Measurements from ENCODE around the gene COL8A1. TPM values are rescaled to one million over a fixed set of nuclear protein-coding genes. Genes with fewer than 3 reads are reported as not detected.
"Not testable (repeated sequence)": the region's sequence is repeated elsewhere in the genome, so short reads cannot be mapped to it uniquely, and the experiment has no call there.

COL8A1 gene
- polyA plus RNA-seq, 1 donor: 9.0 TPM

DNA sequence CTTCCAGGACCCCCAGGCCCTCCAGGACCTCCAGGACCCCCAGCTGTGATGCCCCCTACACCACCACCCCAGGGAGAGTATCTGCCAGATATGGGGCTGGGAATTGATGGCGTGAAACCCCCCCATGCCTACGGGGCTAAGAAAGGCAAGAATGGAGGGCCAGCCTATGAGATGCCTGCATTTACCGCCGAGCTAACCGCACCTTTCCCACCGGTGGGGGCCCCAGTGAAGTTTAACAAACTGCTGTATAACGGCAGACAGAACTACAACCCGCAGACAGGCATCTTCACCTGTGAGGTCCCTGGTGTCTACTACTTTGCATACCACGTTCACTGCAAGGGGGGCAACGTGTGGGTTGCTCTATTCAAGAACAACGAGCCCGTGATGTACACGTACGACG is 157.2 kb downstream of the COL8A1 start:
- DNase-seq: no peak

DNA sequence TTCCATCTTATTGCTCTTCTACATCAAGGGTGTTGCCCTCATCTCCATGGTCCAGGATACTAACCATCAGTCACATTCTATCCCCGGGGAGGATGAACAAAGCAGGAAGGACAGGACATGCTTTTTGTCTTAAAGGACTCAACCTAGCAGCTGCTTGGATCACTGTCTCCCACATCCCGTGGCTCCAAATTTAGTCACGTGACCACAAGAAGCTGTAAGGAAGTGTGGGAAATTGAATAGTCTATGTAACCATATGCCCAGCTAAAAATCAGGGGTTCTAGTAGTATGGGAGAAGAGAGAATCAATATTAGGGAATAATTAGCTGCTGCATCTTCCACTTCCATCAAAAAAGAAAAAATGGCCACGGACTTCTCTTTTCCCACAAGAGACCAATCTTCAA is 161.0 kb downstream of the COL8A1 start:
- no peak for DNase-seq

DNA sequence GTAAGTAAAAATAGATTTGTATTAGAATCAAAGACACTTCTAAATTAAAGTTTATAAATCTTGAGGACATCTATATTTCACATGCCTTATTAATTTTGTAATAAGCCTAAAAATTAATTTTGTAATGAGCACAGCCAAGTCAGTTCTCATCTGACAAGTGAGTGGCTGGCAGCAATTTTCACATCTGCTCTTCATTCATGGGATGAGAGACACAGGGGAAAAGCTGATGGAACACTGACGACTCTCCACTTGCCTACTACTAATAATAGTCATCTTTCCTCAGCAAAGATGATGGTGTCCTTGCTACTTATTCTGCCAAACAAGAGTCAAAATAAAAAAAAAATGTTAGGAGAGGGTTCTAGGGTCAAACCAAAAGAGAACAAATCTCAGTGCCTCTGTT is 164.9 kb downstream of the COL8A1 start:
- DNase-seq: no peak

DNA sequence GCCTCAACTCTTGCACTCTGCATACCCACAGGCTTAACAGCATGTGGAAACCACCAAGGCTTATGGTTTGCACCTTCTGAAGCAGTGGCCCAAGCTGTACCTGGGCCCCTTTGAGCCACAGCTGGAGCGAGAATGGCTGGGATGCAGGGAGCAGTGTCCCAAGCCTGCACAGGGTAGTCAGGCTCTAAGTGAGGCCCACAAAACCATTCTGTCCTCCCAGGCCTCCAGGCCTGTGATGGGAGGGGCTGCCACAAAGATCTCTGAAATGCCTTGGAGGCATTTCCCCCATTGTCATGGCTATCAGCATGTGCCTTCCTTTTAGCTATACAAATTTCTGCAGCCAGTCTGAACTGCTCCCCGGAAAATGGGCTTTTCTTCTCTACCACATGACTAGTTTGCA is 166.8 kb downstream of the COL8A1 start:
- DNase-seq: no peak

DNA sequence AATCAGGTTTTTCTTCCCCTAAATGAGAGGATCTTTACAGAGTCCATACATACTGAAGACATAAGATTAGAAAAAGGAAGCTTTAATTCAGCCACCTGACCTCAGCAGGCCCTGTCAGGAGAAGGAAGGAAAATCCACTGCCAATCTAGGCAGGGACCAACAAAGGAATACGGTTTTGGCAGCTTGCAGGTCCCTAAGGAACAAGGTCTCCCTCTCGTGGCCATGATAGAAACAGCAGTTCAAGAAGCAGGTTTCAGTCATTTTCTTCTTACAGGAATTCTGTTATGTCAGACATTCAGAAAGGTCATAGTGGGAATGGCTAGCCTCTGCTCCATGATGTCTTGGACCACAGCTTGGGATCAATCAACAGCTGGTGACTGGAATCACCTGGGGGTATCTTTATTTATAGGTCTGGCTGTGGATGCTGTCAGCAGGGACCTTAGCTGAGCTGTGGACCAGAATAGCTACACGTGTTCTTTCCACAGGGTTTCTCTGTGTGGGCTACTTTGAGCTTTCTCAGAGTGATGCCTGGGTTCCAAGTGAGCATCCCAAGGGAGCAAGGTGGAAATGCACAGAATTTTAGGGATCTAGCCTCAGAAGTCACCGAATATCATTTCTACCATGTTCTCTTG is 169.9 kb downstream of the COL8A1 start:
- peak; percentile 44 for DNase-seq

DNA sequence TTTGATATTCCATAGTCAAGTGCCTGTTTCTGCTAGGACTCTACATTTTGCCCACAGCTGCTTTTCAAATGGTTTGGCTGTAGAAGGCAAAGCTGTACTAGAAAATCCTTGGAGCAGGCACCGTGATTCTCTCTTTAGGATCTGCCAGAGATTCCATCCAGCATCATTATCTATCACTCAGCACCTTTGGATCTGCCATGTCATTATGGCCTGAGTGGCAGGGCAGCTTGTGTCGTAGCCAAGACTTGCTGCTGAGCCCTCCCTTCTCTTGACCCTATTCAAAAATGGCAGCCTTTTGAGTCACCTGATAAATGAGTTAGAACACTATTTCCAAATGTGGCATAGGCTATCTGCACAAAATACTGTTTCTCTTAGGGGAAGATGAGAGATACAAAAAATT is 171.2 kb downstream of the COL8A1 start:
- DNase-seq: no peak

DNA sequence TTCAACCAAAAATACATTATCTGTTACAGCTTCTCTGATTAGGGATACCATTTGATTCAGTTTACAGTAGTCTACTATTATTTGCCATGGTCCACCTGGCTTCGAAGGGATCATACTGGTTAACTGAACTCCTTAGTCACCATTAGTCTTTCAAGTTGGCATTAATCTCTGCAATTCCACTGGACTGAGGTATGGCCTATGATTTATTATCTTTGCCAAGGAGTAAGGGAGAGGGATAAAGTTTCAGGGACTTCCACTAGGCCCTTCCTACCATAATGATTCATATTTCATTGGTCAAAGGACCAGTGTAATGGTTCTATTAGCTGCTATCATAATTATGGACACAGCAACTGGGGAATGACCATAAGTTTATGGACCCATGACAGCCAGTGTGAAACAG is 172.0 kb downstream of the COL8A1 start:
- DNase-seq: no peak

DNA sequence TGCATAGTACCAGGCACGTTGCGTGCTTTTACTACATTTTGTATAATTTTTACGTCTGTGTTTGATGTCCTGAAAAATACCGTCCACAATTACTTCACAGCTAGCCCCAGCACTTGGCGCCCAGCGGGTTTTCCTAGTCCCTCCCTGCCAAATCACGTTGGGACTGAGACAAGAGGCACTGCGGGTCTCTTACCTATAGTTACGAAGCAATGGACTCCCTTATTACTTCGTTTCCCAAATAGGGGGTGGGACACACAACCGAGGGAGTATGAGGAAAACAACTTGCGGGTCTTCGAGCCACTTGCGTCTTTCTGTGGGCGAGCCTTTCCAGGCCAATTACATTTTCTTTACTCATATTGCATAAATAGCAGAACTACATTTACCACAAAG is 178.6 kb downstream of the COL8A1 start:
- DNase-seq: no peak

DNA sequence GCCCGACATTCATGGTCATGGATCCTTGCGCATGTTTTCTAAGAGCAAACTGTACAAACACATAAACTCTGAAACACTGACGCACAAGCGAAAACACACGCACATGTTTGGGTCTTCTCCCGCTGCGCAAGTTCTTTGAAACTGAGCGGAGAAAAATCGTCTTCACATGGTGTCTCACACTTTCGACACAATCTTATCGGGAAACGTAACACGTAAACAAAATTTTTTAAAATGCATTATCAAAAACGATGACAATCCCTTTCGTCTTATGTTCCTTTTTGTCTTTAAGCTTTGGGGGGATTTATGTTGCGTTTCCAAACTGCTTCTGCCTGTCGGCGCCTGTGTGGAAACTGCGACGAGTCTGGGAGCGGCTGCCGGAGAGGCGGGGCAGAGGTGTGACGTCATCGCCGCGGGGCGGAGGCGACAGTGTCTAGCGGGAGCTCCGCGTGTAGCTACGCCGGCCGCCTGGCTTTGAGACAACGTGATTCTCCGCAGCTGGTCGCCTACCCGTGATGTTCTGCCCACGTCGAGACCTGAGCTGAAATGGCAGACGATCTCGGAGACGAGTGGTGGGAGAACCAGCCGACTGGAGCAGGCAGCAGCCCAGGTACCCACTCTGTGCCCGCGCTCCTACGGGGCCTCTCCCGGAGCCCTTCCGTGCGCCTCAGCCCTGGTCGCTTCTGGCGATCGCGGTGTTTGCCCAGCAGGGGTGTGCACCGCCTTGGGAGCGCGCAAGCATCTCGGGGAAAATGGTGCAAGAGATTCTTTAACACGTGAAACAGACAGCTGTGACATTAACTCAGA is 179.2 kb downstream of the COL8A1 start, which contains the start of gene CMSS1:
TSS of gene CMSS1 (plus strand) at position 426 of the 804 bp plus-strand sequence.
- peak; percentile 93 for DNase-seq

DNA sequence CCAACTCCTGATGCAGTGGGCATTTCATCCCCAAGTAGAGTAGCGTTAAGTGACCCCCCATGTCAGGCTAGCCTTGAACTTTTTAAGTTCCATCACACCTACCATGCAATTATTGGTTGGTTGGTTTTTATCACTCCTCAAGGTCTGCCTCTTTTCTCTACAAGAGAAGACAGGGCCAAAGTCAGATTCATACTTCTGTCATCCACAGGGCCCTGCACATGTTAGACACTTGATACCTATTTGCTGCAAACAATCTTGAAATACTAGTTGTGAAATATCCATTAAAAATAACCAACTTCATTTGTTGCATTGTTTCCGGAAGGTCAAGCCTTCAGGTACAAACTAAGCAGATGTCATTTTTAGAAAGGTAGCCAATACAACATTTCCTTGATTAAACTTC is 180.4 kb downstream of the COL8A1 start:
- no peak for DNase-seq

DNA sequence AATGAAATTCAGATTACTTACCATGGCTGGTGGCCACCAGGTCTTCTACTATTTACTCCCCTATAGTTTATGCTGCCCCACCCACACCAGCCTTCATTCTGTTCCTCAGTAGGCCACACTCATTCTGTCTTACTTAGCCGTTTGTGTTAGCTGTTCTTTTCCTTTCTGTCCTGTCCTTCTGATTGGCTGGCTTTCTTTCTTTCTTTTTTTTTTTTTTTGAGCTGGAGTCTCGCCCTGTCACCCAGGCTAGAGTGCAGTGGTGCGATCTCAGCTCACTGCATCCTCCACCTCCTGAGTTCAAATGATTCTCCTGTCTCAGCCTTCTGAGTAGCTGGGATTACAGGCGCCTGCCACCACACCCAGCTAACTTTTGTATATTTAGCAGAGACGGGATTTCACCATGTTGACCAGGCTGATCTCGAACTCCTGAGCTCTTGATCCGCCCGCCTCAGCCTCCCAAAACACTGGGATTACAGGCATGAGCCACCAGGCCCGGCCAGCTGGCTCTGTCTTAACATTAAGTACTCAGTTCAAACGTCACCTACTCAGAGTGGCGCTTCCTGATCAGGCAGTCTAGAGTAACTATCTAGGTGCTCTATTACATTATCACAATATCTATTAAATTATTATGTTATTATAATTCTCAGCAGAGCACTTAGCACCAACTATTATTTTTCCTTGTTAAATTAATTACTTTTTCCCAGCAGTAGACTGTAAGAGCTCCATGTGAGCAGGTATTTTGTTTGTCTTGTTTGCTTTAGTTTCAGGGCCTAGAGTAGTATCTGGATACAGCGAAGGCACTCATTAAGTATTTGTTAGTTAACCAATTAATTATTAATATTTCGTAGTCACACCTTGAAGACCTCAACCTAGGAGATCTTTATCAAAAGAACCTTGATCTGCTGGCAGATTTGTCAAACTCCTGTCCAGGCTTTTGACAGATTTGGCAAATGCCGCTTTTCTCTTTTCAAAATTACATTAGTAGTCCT is 185.6 kb downstream of the COL8A1 start:
- DNase-seq: no peak

DNA sequence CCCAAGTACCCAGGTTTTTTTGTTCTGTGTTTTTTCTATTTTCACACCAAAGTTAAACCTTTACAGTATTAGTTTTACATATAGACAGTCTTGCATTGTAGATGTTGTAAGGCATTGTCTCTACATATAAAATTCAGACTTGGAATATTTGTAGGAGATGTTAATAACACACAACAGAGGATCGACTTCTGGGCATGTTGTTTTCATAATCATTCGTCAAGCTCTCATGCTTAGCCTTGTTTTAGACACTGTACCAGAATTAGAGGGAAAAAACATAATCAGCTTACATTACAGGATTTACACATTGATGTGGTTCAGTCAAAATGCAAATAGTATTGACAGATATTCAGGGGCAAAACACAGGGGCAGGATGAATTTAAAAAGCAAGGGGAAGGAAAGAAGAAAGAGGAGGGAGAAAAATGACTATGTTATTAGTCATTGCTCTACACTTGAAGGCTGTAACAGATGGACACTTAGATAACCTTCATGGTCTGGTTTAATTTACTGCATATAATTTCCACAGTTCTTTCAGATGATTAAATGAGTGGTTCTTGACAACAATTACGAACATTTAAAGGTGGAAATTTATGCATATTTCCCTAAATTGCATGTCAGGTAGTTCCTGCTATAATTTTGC is 186.7 kb downstream of the COL8A1 start:
- DNase-seq: no peak

DNA sequence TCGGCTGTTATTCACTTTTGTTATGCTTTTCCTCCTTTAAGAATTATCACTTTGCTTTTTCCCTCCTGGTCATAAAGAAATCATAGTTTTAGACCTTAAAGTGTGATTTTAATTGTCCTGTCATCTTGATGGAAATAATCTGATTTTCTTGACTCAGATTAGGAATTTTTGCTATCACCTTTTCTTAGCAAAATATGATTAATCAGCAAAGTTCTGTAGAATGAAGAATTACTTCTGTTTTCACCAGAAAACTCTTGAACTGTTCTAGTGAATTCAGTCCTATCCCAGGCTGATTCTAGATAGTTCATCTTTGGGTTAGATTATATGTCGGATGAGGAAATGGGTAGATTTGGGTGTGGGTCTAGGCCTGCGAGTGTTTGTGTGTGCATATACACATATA is 191.4 kb downstream of the COL8A1 start:
- no peak for DNase-seq

DNA sequence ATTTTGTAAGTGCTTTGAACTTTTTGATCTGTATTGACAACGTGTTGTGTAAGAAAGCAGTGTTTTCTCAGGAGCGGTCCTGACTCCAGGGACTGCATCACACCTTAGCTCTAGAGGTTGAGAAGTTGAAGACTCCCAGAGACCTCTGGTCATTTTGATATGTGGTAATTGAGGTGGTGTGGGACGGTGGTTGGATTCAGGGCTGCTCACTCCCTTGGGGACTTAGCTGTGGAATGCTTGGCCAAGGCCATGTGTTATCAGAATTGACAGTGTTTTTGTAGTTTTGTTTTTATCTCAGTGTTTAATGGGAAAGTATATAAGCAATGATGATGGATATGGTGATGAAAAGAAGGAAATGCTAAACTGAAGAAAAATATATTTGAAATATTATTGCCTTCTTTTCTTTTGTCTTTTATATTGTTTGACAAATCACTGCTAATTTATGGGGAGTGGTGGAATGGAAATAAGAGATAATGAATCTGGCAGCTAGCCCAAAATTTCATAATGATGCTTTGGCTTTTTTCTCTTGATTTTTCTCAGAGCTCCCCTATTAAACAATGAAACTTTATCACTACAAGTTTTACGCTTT is 195.3 kb downstream of the COL8A1 start:
- no peak for DNase-seq

DNA sequence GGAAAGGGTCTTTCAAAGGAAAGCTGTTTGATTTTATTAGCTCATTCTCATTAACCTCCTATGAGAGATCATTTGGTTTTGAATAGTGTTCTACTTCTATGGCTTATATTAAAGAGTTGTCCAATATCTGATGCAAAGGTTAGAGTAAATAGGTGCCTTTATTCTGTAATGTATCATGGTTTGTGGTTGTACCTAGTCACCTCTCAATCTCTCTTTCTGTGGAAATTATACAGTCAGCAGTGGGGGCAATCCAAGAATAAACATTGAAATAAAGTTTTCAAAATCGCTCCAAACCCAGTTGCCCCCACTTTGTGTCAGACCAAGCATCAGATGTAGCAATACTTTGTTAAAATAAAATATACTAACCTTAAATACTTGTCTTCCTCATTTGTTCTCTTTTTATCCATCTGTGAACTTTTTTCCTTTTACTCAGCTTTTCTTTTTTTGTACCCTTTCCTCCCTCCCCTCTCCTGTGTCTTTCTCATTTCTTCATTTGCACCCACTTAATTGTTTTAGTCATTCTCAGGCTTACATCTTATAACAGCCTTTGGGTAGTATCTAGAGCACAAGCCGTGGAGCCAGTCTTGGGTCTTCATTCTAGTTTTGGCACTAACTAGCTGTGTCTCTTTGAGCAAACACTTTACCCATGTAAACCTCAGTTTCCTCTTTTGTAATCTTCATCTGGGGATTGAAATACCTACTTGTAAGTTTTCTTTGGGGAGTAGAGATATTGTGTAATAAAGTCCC is 196.0 kb downstream of the COL8A1 start:
- no peak for DNase-seq

DNA sequence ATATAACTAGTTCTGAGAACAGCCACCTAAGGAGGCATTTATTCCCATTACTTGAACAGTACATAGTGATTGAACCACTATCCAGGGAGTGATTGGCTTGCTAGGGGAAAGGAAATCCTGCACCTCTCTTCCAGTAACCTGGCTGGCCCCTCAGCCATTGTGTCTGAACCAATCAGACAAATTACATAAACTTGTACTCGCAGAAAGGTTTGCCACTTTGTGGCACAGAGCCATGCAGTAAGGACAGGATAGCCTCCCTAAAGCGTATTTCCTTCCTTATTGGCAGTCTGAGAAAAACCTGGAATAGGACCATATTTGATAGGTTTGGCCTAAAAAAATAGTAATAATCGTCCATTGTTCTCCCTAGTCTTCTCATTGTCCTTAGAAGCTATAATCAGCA is 198.3 kb downstream of the COL8A1 start:
- no peak for DNase-seq

DNA sequence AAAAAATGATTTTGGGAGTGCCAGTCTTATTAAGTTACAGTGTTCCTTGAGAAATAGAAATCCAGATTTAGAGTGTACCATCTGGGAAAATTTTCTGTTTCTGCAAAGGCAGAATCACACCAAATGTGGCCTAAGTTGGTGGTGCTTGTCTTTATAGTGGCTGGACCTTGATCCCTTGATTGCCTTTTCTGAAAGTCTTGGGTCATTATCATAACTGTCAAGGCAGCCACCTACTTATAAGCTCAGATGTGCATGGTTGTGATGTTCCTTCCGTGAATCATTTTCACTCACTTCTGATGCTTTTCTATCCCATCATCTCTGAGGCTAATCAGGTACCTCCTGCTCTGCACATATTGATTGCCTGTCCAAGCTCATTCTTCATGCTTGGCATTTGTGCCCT is 199.3 kb downstream of the COL8A1 start:
- DNase-seq: no peak

DNA sequence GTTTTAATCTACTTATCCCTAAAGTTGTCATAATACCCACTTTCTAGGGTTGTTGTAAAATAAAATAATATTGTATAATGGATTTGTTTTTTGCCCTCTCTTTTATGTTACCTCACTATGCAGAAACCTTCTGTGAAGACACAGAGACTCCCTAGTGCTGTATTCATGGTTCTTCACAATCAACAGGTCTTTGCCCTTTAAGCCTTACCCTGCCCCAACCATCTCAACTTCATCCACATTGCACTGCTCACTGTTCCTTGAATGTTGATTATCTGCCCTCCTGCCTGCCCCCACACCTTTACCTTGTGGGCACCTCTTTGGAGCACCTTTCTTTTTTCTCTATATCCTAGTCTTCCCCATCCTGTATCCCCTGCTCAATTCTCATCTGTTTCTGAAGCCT is 200.4 kb downstream of the COL8A1 start:
- DNase-seq: no peak

DNA sequence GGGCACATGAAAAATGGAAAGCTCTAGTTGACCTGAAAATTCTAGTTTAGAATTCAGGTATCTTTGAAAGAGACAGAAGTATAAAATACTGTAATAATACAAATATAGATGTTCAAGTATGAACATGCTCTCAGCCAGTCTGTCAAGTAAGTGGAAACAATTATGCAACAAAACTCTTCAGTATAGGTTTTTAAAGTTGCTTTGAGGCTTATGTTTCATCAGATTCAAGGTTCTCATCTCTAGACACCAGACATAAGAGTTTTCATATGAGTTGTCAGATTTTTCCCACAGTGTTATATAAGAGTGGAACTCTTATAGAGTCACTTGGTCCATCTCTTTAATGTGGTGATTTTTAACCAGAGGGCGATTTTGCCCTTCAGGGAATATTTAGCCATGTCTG is 201.2 kb downstream of the COL8A1 start:
- no peak for DNase-seq

DNA sequence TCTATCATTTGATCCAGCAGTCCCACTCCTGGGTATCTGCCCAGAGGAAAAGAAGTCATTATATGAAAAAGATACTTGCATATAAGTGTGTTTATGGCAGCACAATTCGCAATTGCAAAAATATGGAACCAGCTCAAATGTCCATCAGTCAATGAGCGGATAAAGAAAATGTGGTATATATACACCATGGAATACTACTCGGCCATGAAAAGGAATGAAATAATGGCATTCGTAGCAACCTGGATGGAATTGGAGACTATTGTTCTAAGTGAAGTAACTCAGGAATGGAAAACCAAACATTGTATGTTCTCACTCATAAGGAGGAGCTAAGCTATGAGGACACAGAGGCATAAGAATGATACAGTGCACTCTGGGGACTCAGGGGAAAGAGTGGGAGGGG is 203.6 kb downstream of the COL8A1 start:
- not testable (repeated sequence) for DNase-seq

All from left kidney (tissue), 2 donors.